Esophagus squamous epithelium (tissue), 4 donors: ENCODE data around the gene ITGA11.

Experiments
- CTCF ChIP-seq, 6 experiments: fragments of 450-650 bp in 4 of 6; fragments of 200-600 bp in 2 of 6; sonication (generic) in 2 of 6; IDR thresholded peaks; one replicate each; pipeline ENCODE4 v1.5.1; 2016 to 2019; ENCODE audit warnings: antibody characterized with exemption in 6 of 6, mild to moderate bottlenecking in 4 of 6, moderate library complexity in 4 of 6
- POLR2A ChIP-seq, 4 donors: fragments of 450-650 bp; IDR thresholded peaks; one replicate each; pipeline ENCODE4 v1.6.1; 2017; ENCODE audit warnings: antibody characterized with exemption in 4 of 4, mild to moderate bottlenecking in 4 of 4, moderate library complexity in 3 of 4

GRCh38 chr15:68328964-68329363 is 103.0 kb downstream of the ITGA11 start:
- TF ChIP-seq CTCF (IDR thresholded peaks at IDR 0.05) (no peak), POLR2A (IDR thresholded peaks at IDR 0.05) (no peak)
